K562 (cell line): Measurements from ENCODE around the gene PTP4A2. TPM values are rescaled to one million over a fixed set of nuclear protein-coding genes. Genes with fewer than 3 reads are reported as not detected.

Experiments
- CEBPZ ChIP-seq: fragments of 150-350 bp; IDR thresholded peaks from 2 replicates; pipeline ENCODE4 v1.6.1; 2014; ENCODE audit warnings: low read depth, mild to moderate bottlenecking, low read length, borderline replicate concordance
- CTCF ChIP-seq, 3 experiments: IDR thresholded peaks in 2 of 3; conservative IDR thresholded peaks in 1 of 3; 2 replicates each; pipeline ENCODE4 v1.5.1; 2011 to 2012; ENCODE audit warnings: low read length in 3 of 3, mild to moderate bottlenecking in 3 of 3, control low read depth in 2 of 3, improper control_type of control experiment in 1 of 3, inconsistent platforms in 1 of 3, low read depth in 1 of 3, mixed read lengths in 1 of 3, moderate library complexity in 1 of 3; ENCODE audit not compliant: insufficient read depth in 2 of 3
- MGA ChIP-seq: fragments of 450-650 bp; IDR thresholded peaks from 2 replicates; pipeline ENCODE4 v1.6.1; 2016; ENCODE audit warnings: mild to moderate bottlenecking, moderate library complexity
- RFX7 ChIP-seq: fragments of 250-450 bp; sonication (Bioruptor Pico); IDR thresholded peaks from 2 replicates; pipeline ENCODE4 v1.5.1; 2021; ENCODE audit warnings: mild to moderate bottlenecking
- TFAM ChIP-seq: fragments of 250-450 bp; sonication (Bioruptor Pico); conservative IDR thresholded peaks from 2 replicates; pipeline ENCODE4 v1.5.0; 2021; ENCODE audit warnings: mild to moderate bottlenecking, moderate library complexity
- UBTF ChIP-seq, 2 experiments: IDR thresholded peaks; 2 replicates each; pipeline ENCODE4 v1.6.1; 2012; ENCODE audit warnings: improper control_type of control experiment in 2 of 2, low read depth in 2 of 2, low read length in 2 of 2, borderline replicate concordance in 1 of 2
- polyA plus RNA-seq, 8 experiments: library from polyadenylated mRNA; depleted of rRNA in 4 of 8; stranded (reverse) in 5 of 8; unstranded in 3 of 8; fragments of >200 nt; fragmentation: Nextera tagmentation in 2 of 8; fragmentation: Illumina TruSeq in 1 of 8; extraction: Ambion mirVana in 2 of 8; extraction: Trizol in 1 of 8; gene quantifications; 2 replicates each; pipeline versions ENCODE4 v1.2.1 to v1.2.3, GENCODE V29; 2011 to 2014; ENCODE audit warnings: inconsistent platforms in 1 of 8, missing spikeins in 1 of 8
- total RNA-seq, 7 experiments: library from RNA; depleted of rRNA in 6 of 7; stranded (reverse); fragments of >200 nt in 6 of 7; fragmentation: Illumina TruSeq in 2 of 7; extraction: Trizol in 2 of 7; gene quantifications; 2 replicates each; pipeline versions ENCODE4 v1.2.1 to v1.2.3, GENCODE V29; 2011 to 2021; ENCODE audit warnings: low replicate concordance in 1 of 7

PTP4A2 gene
- total and polyA plus RNA-seq, 9 of the 15 experiments (the other 6 are each of a cell fraction or from before 2014, with no cell fraction given) = 197 to 870 (median 480) TPM

- no peak for TF ChIP-seq RFX7
- TF ChIP-seq CEBPZ = no peak
- TF ChIP-seq CTCF (IDR thresholded peaks at IDR 0.05 in 2 of 3, conservative IDR thresholded peaks at IDR 0.05 in 1 of 3; ENCODE audit: insufficient read depth in 2 of 3, low read depth in 1 of 3, low read length in 3 of 3) = no peak
- TF ChIP-seq TFAM (CRISPR knock-in tag) = no peak
- TF ChIP-seq UBTF (IDR thresholded peaks at IDR 0.05; ENCODE audit: borderline replicate concordance in 1 of 2, low read depth in 2 of 2, low read length in 2 of 2) = 0 out of 4 replicates have a peak, but pooled peaks of 1 of the 2 experiments have one; percentile 39
- TF ChIP-seq MGA = no peak
Observed at GRCh38 chr1:31931593-31932225, 6.5 kb downstream of the PTP4A2 start (continued).
